ENCODE results near the gene RHOF. TPM values are rescaled to one million over a fixed set of nuclear protein-coding genes. Genes with fewer than 3 reads are reported as not detected.

RHOF gene, protein sequence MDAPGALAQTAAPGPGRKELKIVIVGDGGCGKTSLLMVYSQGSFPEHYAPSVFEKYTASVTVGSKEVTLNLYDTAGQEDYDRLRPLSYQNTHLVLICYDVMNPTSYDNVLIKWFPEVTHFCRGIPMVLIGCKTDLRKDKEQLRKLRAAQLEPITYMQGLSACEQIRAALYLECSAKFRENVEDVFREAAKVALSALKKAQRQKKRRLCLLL
- total RNA-seq: 10 to 100 TPM in 2 of 4 donors, 1 to 10 TPM in 2; 4.8 to 11.4 (median 9.5) TPM

DNA sequence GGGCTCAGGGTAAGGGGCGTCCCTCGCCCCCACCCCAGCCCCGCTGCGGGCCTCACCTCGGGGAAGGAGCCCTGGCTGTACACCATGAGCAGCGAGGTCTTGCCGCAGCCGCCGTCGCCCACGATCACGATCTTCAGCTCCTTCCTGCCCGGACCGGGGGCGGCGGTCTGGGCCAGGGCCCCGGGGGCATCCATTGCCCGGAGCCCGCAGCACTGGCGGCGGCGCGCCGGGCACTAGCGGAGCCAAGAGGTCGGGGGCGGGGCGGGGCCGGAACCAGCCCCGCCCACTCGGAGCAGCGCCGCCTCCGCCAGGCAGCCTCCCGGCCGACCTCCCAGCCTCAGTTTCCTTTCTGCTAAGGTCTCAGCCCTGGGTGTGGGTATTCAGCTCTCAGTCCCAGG lies at the start of gene RHOF:
RHOF (minus strand) TSS at position 249 of the 398 bp plus-strand sequence; CDS start at position 194, 55 bp downstream.
- DNase-seq (ENCODE audit: low spot score): no peak
- ATAC-seq (ENCODE audit: low FRiP score): peak; percentile 0
- TF ChIP-seq CTCF (IDR thresholded peaks at IDR 0.05): no peak

GRCh38 chr12:121839993-121840761 lies 46.7 kb upstream of the RHOF start:
- ATAC-seq (ENCODE audit: low FRiP score): no peak
- no peak for DNase-seq (ENCODE audit: low spot score)
- no peak for TF ChIP-seq CTCF (IDR thresholded peaks at IDR 0.05)

DNA sequence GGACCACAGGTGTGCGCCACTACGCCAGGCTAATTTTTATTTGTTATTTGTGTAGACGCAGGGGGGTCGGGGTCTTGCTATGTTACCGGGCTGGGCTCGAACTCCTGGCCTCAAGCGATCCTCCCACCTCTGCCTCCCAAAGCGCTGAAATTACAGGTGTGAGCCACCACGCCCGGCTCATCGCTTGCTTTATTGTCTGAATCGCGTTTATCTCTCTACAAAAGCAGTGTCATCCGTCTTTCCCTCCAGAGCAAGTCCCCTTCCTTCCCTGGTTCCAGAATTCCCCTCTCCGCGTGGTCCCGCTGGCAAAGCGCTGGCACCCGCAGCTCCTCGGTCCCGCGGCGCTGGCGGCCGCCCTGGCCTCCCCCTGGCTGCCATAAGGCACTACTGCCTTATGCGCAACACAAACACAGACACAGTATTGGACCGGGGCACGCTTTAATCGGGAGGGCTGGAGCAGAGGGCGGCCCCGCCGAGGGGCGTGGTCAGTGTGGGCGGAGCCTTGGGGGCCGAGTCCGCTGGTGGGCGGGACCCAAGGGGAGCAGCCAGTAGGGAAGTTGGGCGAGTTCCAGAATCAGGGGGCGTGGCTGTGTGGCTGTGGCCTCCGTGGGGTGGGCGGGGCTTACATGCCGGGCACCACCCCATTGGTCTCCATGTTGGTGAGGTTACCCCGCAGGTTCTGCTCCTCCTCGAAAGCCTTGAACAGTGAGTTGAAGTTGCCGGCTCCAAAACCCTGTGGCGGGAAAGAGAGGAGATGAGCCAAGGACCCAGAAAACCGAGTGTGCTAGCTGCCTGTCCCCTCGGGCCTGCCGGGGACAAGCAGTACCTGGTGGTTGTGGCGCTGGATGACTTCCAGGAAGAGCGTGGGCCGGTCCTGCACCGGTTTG lies 45.9 kb upstream of the RHOF start:
- DNase-seq (ENCODE audit: low spot score): peak; percentile 100
- ATAC-seq (ENCODE audit: low FRiP score): peak; percentile 99
- TF ChIP-seq CTCF (IDR thresholded peaks at IDR 0.05): no peak

GRCh38 chr12:121838126-121838525 lies 44.6 kb upstream of the RHOF start:
- ATAC-seq (ENCODE audit: low FRiP score) (no peak), DNase-seq (ENCODE audit: low spot score) (no peak)
- TF ChIP-seq CTCF (IDR thresholded peaks at IDR 0.05): no peak

- DNase-seq (ENCODE audit: low spot score) (no peak), ATAC-seq (ENCODE audit: low FRiP score) (no peak)
- TF ChIP-seq CTCF (IDR thresholded peaks at IDR 0.05): no peak
Observed at GRCh38 chr12:121837680-121838079, 44.2 kb upstream of the RHOF start.

- DNase-seq (ENCODE audit: low spot score) (no peak), ATAC-seq (ENCODE audit: low FRiP score) (no peak)
- no peak for TF ChIP-seq CTCF (IDR thresholded peaks at IDR 0.05)
Observed at GRCh38 chr12:121831571-121832245, 38.2 kb upstream of the RHOF start.
